Measurements from ENCODE around the gene SLC9A1.

GRCh38 chr1:27152004-27152828, 2.7 kb downstream of the SLC9A1 start:
- TF ChIP-seq POLR2A (IDR thresholded peaks at IDR 0.05) (no peak), CTCF (IDR thresholded peaks at IDR 0.05) (no peak), EP300 (IDR thresholded peaks at IDR 0.05) (no peak), POLR2AphosphoS5 (IDR thresholded peaks at IDR 0.05) (no peak)
